ENCODE results near the gene MCAM. TPM values are rescaled to one million over a fixed set of nuclear protein-coding genes. Genes with fewer than 3 reads are reported as not detected.

MCAM gene
- polyA plus RNA-seq, 3 donors = not detected

GRCh38 chr11:119350302-119350701 is 33.4 kb upstream of the MCAM start:
- intact Hi-C loops (cut with micrococcal nuclease) = no loop called here
- Histone ChIP-seq H3K9ac (ENCODE audit: insufficient read depth, low read length, poor library complexity, severe bottlenecking) (no peak overlapping the region), H3K27me3 (ENCODE audit: control insufficient read depth in 2 of 2, insufficient read depth in 2 of 2, low read length in 2 of 2) (peaks cover 2 to 17% of the 10 kb centered on the region in 2 donors), H4K20me1 (ENCODE audit: insufficient read depth, low read length) (no peaks in the 10 kb centered on the region), H2AFZ (ENCODE audit: insufficient read depth, low read depth, low read length, poor library complexity, severe bottlenecking) (no peak overlapping the region), H3K4me2 (replicated peaks; ENCODE audit: extremely low read depth, low read length, poor library complexity, severe bottlenecking) (no peak overlapping the region), H3K27ac (ENCODE audit: low read depth in 1 of 2, low read length in 2 of 2) (no peak overlapping the region), H3K79me2 (ENCODE audit: insufficient read depth, low read length) (no peaks in the 10 kb centered on the region), H3K4me3 (replicated peaks in 1 of 3; ENCODE audit: low read depth in 2 of 3, low read length in 3 of 3) (no peak overlapping the region), H3K4me1 (ENCODE audit: control insufficient read depth in 1 of 2, insufficient read depth in 2 of 2, low read length in 2 of 2) (no peaks in the 10 kb centered on the region), H3K9me3 (replicated peaks in 1 of 2; ENCODE audit: control insufficient read depth in 1 of 2, insufficient read depth in 1 of 2, low read length in 2 of 2) (no peaks in the 10 kb centered on the region), H3K36me3 (replicated peaks in 1 of 2; ENCODE audit: control insufficient read depth in 1 of 2, insufficient read depth in 2 of 2, low read length in 2 of 2) (no peaks in the 10 kb centered on the region)
- Mint-ChIP-seq H3K27ac (no peak overlapping the region), H3K4me3 (no peak overlapping the region), H3K27me3 (ENCODE audit: low read depth in 3 of 3) (peaks cover 22 to 44% (median 24%) of the 10 kb centered on the region in 3 donors), H3K36me3 (no peaks in the 10 kb centered on the region), H3K4me1 (no peaks in the 10 kb centered on the region), H3K9me3 (no peaks in the 10 kb centered on the region)
- WGBS (ENCODE audit: insufficient coverage) = 45% methylated on average over 2 of the region's 6 CpGs
- TF ChIP-seq, protein P1, sequence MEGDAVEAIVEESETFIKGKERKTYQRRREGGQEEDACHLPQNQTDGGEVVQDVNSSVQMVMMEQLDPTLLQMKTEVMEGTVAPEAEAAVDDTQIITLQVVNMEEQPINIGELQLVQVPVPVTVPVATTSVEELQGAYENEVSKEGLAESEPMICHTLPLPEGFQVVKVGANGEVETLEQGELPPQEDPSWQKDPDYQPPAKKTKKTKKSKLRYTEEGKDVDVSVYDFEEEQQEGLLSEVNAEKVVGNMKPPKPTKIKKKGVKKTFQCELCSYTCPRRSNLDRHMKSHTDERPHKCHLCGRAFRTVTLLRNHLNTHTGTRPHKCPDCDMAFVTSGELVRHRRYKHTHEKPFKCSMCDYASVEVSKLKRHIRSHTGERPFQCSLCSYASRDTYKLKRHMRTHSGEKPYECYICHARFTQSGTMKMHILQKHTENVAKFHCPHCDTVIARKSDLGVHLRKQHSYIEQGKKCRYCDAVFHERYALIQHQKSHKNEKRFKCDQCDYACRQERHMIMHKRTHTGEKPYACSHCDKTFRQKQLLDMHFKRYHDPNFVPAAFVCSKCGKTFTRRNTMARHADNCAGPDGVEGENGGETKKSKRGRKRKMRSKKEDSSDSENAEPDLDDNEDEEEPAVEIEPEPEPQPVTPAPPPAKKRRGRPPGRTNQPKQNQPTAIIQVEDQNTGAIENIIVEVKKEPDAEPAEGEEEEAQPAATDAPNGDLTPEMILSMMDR (IDR thresholded peaks at IDR 0.05) = no peak
- no peak for DNase-seq

DNA sequence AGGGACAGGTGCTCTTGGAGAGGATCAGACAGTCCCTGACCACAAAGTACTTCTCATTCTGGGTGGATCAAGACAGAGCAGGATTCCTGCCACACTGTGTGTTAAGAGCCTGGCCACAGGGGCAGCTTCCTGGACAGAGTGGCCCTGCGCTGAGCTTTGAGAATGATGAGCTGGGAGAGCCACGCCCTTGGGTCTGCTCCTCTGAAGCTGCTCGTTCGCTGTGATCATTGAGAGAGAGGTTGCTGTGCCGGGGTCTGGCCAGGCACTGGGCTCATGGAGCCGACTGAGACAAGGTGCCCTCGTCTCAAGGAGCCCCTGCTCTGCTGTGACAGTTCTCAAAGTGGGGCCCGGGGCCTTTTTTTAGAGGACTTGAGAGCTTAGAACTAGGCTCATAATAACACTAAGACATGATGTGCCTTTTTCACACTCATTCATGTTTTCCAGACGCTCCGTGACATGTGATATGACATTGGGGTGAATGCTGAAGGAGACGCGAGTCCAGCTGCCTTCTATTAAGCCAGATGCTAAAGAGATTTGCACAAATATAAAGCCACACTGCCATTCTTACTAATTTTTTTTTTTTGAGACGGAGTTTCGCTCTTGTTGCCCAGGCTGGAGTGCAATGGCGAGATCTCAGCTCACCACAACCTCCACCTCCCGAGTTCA is 31.1 kb upstream of the MCAM start:
- no peaks in the 10 kb centered on the region for H3K9me3 Mint-ChIP-seq
- no peaks in the 10 kb centered on the region for H3K79me2 ChIP-seq (ENCODE audit: insufficient read depth, low read length)
- H3K36me3 Mint-ChIP-seq = no peaks in the 10 kb centered on the region
- 76% methylated on average over 6 of the region's 16 CpGs for WGBS (ENCODE audit: insufficient coverage)
- H3K27ac ChIP-seq (ENCODE audit: low read depth in 1 of 2, low read length in 2 of 2) = no peak overlapping the region
- H4K20me1 ChIP-seq (ENCODE audit: insufficient read depth, low read length) = no peaks in the 10 kb centered on the region
- no peak overlapping the region for H3K4me3 ChIP-seq (replicated peaks in 1 of 3; ENCODE audit: low read depth in 2 of 3, low read length in 3 of 3)
- TF ChIP-seq, protein P1 (IDR thresholded peaks at IDR 0.05) = no peak
- no peak overlapping the region for H3K4me3 Mint-ChIP-seq
- DNase-seq = no peak
- peaks cover 0 to 14% of the 10 kb centered on the region in 2 donors for H3K27me3 ChIP-seq (ENCODE audit: control insufficient read depth in 2 of 2, insufficient read depth in 2 of 2, low read length in 2 of 2)
- no peak overlapping the region for H3K4me2 ChIP-seq (replicated peaks; ENCODE audit: extremely low read depth, low read length, poor library complexity, severe bottlenecking)
- H3K4me1 Mint-ChIP-seq = no peaks in the 10 kb centered on the region
- no peak overlapping the region for H3K9ac ChIP-seq (ENCODE audit: insufficient read depth, low read length, poor library complexity, severe bottlenecking)
- intact Hi-C loops (cut with micrococcal nuclease) = no loop called here
- no peaks in the 10 kb centered on the region for H3K4me1 ChIP-seq (ENCODE audit: control insufficient read depth in 1 of 2, insufficient read depth in 2 of 2, low read length in 2 of 2)
- H2AFZ ChIP-seq (ENCODE audit: insufficient read depth, low read depth, low read length, poor library complexity, severe bottlenecking) = no peak overlapping the region
- H3K27me3 Mint-ChIP-seq (ENCODE audit: low read depth in 3 of 3) = peaks cover 27 to 44% (median 36%) of the 10 kb centered on the region in 3 donors
- no peaks in the 10 kb centered on the region for H3K9me3 ChIP-seq (replicated peaks in 1 of 2; ENCODE audit: control insufficient read depth in 1 of 2, insufficient read depth in 1 of 2, low read length in 2 of 2)
- H3K27ac Mint-ChIP-seq = no peak overlapping the region
- H3K36me3 ChIP-seq (replicated peaks in 1 of 2; ENCODE audit: control insufficient read depth in 1 of 2, insufficient read depth in 2 of 2, low read length in 2 of 2) = no peaks in the 10 kb centered on the region

Measured in CD14-positive monocyte (primary cell).